GM18505 (cell line): ENCODE data around the gene FIZ1.
"Not testable (repeated sequence)": the region's sequence is repeated elsewhere in the genome, so short reads cannot be mapped to it uniquely, and the experiment has no call there.

Experiments
- ATAC-seq: cut with Tn5 transposase; IDR thresholded peaks from one replicate; pipeline ENCODE4 v1.9.1; 2021; ENCODE audit not compliant: unreplicated experiment
- POLR2A ChIP-seq: IDR thresholded peaks from 4 replicates; pipeline ENCODE4 v1.6.1; 2011; ENCODE audit warnings: borderline replicate concordance; ENCODE audit not compliant: insufficient read depth, insufficient read length; ENCODE audit errors: extremely low read depth

The FIZ1 gene

GRCh38 chr19:55576746-55577145 is 22.6 kb downstream of the FIZ1 start:
- no peak for TF ChIP-seq POLR2A
- no peak for ATAC-seq

DNA sequence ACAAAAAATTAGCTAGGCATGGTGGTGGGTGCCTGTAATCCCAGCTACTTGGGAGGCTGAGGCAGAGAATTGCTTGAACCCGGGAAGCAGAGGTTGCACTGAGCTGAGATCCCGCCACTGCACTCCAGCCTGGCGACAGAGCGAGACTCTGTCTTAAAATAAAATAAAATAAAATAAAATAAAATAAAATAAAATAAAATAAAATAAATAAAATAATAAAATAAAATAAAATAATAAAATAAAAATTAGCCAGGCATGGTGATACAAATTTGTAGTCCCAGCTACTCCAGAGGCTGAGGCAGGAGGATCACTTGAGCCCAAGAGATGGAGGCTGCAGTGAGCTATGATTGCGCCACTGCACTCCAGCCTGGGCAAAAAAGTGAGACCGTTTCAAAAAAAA is 25.4 kb downstream of the FIZ1 start:
- ATAC-seq = not testable (repeated sequence)

GRCh38 chr19:55569477-55569876 is 29.8 kb downstream of the FIZ1 start:
- ATAC-seq = not testable (repeated sequence)

DNA sequence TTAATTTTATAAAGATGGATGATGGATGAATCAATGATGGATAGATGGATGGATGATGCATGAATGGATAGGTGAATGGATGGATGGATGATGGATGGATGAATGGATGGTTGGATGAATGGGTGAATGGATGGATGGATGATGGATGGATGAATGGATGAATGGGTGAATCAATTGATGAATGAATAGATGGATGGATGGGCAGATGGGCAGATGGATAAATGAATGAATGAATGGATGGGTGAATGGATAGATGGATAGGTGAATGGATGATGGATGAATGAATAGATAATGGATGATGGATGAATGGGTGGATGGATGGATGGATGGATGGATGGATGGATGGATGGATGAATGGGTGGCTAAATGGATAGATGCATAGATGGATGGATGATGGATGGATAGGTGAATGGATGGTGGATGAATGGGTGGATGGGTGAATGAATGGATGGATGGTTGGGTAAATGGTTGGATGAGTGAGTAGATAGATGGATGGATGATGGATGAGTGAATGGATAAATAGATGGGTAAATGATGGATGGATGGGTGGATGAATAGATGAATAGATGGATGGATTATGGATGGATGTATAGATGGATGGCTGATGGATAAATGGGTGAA is 31.5 kb downstream of the FIZ1 start:
- ATAC-seq = no peak
- TF ChIP-seq POLR2A = no peak

DNA sequence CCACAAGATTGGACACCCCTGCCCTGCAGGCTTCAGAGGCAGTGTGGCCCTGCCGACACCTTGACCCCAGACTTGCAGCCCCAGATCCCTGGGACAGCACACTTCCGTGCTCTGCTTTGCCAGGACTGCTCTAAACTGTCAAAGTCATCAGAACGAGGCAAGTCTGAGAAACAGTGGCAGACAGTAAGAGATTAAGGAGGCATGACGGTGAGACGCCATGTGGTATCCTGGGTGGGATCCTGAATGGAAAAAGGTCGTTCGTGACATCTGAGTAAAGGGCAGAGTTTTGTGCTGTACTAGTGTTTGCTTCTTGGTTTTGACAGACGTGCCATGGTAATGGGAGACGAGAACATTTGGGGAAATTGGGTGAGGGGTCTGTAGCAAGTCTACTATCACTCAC is 32.5 kb downstream of the FIZ1 start:
- no peak for TF ChIP-seq POLR2A

DNA sequence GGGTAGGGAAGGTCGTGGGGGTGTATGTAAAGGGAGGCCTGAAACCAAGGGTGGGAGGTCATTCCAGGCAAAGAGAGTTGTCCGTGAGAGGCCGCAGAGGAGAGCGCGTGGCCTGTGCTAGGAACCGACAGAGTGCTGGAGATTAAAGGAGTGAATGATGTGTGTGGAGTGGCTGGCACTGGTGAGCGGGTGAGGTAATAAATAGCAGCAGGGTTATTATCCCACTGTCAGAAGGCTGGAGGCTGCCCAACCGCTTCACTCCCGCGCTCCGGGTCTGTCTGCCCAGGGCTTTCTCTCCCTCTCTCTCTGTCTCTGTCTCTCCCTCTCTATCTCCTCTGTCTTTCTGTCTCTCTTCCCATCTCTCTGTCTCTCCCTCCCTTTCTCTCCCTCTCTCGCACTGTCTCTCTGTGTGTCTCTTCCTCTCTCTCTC is 36.0 kb downstream of the FIZ1 start:
- no peak for ATAC-seq
- TF ChIP-seq POLR2A = no peak

More for the DNA sequence above, 32.5 kb downstream of the FIZ1 start:
- ATAC-seq = no peak

DNA sequence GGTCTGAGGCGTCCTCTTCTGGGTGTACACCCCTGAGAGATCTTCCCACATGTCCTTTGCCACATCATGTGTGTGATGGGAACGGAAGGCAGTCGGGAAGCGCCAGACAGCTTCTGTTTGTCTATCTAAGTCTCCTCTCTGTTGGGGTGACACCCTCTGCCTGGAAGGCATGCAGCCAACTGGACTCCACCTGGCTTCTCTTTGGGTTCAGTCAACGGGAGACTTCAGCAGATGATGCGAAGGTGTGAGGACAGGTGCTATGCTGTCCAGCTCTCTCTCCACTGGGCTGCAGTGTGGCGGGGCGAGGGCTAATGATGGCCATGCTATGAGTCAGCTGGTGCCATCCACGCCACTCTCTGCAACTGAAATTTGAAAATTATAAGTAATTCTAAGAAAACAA is 39.6 kb downstream of the FIZ1 start:
- TF ChIP-seq POLR2A = no peak
- ATAC-seq = no peak

GRCh38 chr19:55554741-55555152 is 44.6 kb downstream of the FIZ1 start:
- no peak for ATAC-seq
- no peak for TF ChIP-seq POLR2A

GRCh38 chr19:55554302-55554701 is 45.0 kb downstream of the FIZ1 start:
- TF ChIP-seq POLR2A = no peak
- no peak for ATAC-seq

GRCh38 chr19:55553217-55554182 is 45.8 kb downstream of the FIZ1 start:
- no peak for TF ChIP-seq POLR2A
- ATAC-seq = no peak

DNA sequence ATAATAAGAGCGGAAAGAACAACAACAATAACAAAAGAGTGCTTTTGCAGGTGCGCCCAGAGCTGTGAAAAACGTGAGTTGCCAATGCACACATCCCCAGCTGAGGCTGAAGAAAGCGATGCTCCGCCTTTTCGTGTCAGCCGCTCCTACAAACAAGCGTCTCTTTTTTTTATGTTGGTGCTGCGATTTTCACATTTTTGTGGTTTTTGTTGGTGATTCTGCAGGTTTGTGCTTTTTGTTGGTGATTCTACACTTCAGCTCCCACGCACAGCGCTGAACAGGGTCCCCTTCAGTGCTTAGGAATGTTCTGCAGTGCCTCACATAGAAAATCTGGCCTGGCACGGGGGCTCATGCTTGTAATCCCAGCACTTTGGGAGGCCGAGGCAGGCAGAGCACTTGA is 46.7 kb downstream of the FIZ1 start:
- TF ChIP-seq POLR2A = no peak

GRCh38 chr19:55552206-55552605 is 47.1 kb downstream of the FIZ1 start:
- no peak for TF ChIP-seq POLR2A
- no peak for ATAC-seq

More for the DNA sequence above, 46.7 kb downstream of the FIZ1 start:
- ATAC-seq = no peak

DNA sequence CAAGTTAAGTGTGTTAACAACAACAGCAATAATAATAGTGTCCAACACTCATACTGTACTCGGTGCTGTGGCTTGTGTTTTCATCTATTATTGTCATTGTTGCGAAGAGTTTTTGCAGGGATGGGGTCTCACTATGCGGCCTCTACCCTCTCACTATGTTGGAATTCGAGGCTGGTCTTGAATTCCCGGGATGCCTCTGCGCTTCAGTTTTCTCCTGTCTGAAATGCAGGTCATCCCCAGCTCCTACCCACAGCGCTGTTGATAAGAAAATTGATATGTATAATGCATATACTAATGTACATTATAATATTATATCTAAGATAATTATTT is 49.0 kb downstream of the FIZ1 start:
- no peak for ATAC-seq
- no peak for TF ChIP-seq POLR2A

- ATAC-seq = no peak
- TF ChIP-seq POLR2A = no peak
Observed at GRCh38 chr19:55549500-55550320, 49.6 kb downstream of the FIZ1 start.
